Fibroblast of skin of left quadriceps (primary cell): Measurements from ENCODE around the gene C3orf20.

Experiments
- DNase-seq, 2 experiments: peaks; one replicate each; pipeline ENCODE4 v3.0.0-alpha.2; 2013; ENCODE audit warnings: low read depth in 2 of 2

C3orf20 gene

GRCh38 chr3:14811684-14812083 is 136.7 kb downstream of the C3orf20 start:
- no peak for DNase-seq

GRCh38 chr3:14812196-14812790 is 137.4 kb downstream of the C3orf20 start:
- no peak for DNase-seq

- no peak for DNase-seq
These were observed 139.5 kb downstream of the C3orf20 start for GRCh38 chr3:14814411-14814871.

GRCh38 chr3:14816359-14816758 is 141.4 kb downstream of the C3orf20 start:
- DNase-seq: no peak

- no peak for DNase-seq
These were observed 144.0 kb downstream of the C3orf20 start, which contains the start of gene FGD5 for GRCh38 chr3:14818804-14819500. TSS of gene FGD5 (plus strand) at chr3:14818962. CDS start at chr3:14819072, 110 bp downstream.

GRCh38 chr3:14819671-14820070 is 144.7 kb downstream of the C3orf20 start:
- no peak for DNase-seq

- no peak for DNase-seq
These were observed 145.2 kb downstream of the C3orf20 start for GRCh38 chr3:14820156-14820555.

GRCh38 chr3:14821151-14821550 is 146.2 kb downstream of the C3orf20 start:
- no peak for DNase-seq

GRCh38 chr3:14822134-14822533 is 147.2 kb downstream of the C3orf20 start:
- DNase-seq: no peak
